Skeletal muscle satellite cell (primary cell): ENCODE measurements around the gene ZNF774.
A peak's percentile ranks its signal among the peaks of the same experiment; 100 is the strongest.
"Not testable (repeated sequence)": the region's sequence is repeated elsewhere in the genome, so short reads cannot be mapped to it uniquely, and the experiment has no call there.

Source experiments
- H3K27me3 ChIP-seq: 2 replicates; pipeline ENCODE4 v1.7.0; 2013; ENCODE audit warnings: low read length; ENCODE audit not compliant: control insufficient read depth, insufficient read depth
- H3K36me3 ChIP-seq: 2 replicates; pipeline ENCODE4 v1.7.0; 2013; ENCODE audit warnings: mild to moderate bottlenecking, control low read depth, low read length; ENCODE audit not compliant: insufficient read depth
- H3K4me1 ChIP-seq: 2 replicates; pipeline ENCODE4 v1.7.0; 2013; ENCODE audit warnings: low read length; ENCODE audit not compliant: control insufficient read depth, insufficient read depth
- H3K4me2 ChIP-seq: 2 replicates; pipeline ENCODE4 v1.7.0; 2013; ENCODE audit warnings: mild to moderate bottlenecking, low read length
- H3K4me3 ChIP-seq: 2 replicates; pipeline ENCODE4 v1.7.0; 2013; ENCODE audit warnings: low read length
- H3K9ac ChIP-seq: 2 replicates; pipeline ENCODE4 v1.7.0; 2013; ENCODE audit warnings: mild to moderate bottlenecking, low read depth, low read length, moderate library complexity
- H3K9me3 ChIP-seq: replicated peaks from 2 replicates; pipeline ENCODE4 v1.7.0; 2013; ENCODE audit warnings: mild to moderate bottlenecking, control low read depth, low read length

Gene ZNF774

GRCh38 chr15:90347431-90348065 is 4.5 kb upstream of the ZNF774 start:
- H3K4me1 ChIP-seq, result peaks cover 10% of the 10 kb centered on the region
- H3K36me3 ChIP-seq, H3K9ac ChIP-seq, H3K4me3 ChIP-seq, H3K4me2 ChIP-seq, H3K9me3 ChIP-seq, H3K27me3 ChIP-seq: not testable (repeated sequence)

- Histone ChIP-seq H3K9ac (no peak overlapping the region), H3K4me3 (no peak overlapping the region), H3K36me3 (no peaks in the 10 kb centered on the region), H3K9me3 (no peaks in the 10 kb centered on the region), H3K4me2 (no peak overlapping the region), H3K4me1 (peaks cover 6% of the 10 kb centered on the region), H3K27me3 (no peaks in the 10 kb centered on the region)
Measured at GRCh38 chr15:90348456-90348855, 3.6 kb upstream of the ZNF774 start.

GRCh38 chr15:90349072-90349471 is 3.0 kb upstream of the ZNF774 start:
- no peaks in the 10 kb centered on the region for H3K27me3 ChIP-seq
- no peaks in the 10 kb centered on the region for H3K36me3 ChIP-seq
- no peak overlapping the region for H3K4me3 ChIP-seq
- peaks cover 3% of the 10 kb centered on the region for H3K4me1 ChIP-seq
- H3K9me3 ChIP-seq, result no peaks in the 10 kb centered on the region
- no peak overlapping the region for H3K4me2 ChIP-seq
- H3K9ac ChIP-seq, result no peak overlapping the region

- no peaks in the 10 kb centered on the region for H3K9me3 ChIP-seq
- no peaks in the 10 kb centered on the region for H3K27me3 ChIP-seq
- no peaks in the 10 kb centered on the region for H3K36me3 ChIP-seq
- peaks cover 3% of the 10 kb centered on the region for H3K4me1 ChIP-seq
- H3K9ac ChIP-seq, result no peak overlapping the region
- H3K4me3 ChIP-seq, result no peak overlapping the region
- no peak overlapping the region for H3K4me2 ChIP-seq
Measured at GRCh38 chr15:90349821-90350220, 2.3 kb upstream of the ZNF774 start.

- Histone ChIP-seq H3K27me3 (no peaks in the 10 kb centered on the region), H3K4me1 (peaks cover 3% of the 10 kb centered on the region), H3K9ac (no peak overlapping the region), H3K36me3 (no peaks in the 10 kb centered on the region), H3K9me3 (no peaks in the 10 kb centered on the region), H3K4me2 (peak overlapping the region; percentile 78), H3K4me3 (peak overlapping the region; percentile 78)
Measured at GRCh38 chr15:90351479-90352106, 491 bp upstream of the ZNF774 start.

- Histone ChIP-seq H3K4me2 (no peak overlapping the region), H3K9ac (no peak overlapping the region), H3K4me1 (peaks cover 3% of the 10 kb centered on the region), H3K27me3 (no peaks in the 10 kb centered on the region), H3K9me3 (no peaks in the 10 kb centered on the region), H3K36me3 (no peaks in the 10 kb centered on the region), H3K4me3 (no peak overlapping the region)
Measured at GRCh38 chr15:90354986-90355385, 2.9 kb downstream of the ZNF774 start.

- Histone ChIP-seq H3K4me2 (no peak overlapping the region), H3K27me3 (no peaks in the 10 kb centered on the region), H3K9ac (no peak overlapping the region), H3K4me3 (no peak overlapping the region), H3K9me3 (no peaks in the 10 kb centered on the region), H3K4me1 (peaks cover 18% of the 10 kb centered on the region), H3K36me3 (no peaks in the 10 kb centered on the region)
Measured at GRCh38 chr15:90358124-90359033, 6.3 kb downstream of the ZNF774 start.

- Histone ChIP-seq H3K36me3 (no peaks in the 10 kb centered on the region), H3K27me3 (no peaks in the 10 kb centered on the region), H3K9me3 (no peaks in the 10 kb centered on the region), H3K4me2 (no peak overlapping the region), H3K4me1 (peaks cover 31% of the 10 kb centered on the region), H3K4me3 (no peak overlapping the region), H3K9ac (no peak overlapping the region)
Measured at GRCh38 chr15:90360746-90361145, 8.7 kb downstream of the ZNF774 start.

- Histone ChIP-seq H3K9me3 (no peaks in the 10 kb centered on the region), H3K4me3 (no peak overlapping the region), H3K9ac (peak overlapping the region; percentile 71)
Measured at GRCh38 chr15:90362936-90363212, 10.8 kb downstream of the ZNF774 start.

GRCh38 chr15:90364251-90364650 is 12.2 kb downstream of the ZNF774 start:
- H3K9ac ChIP-seq, result peak overlapping the region; percentile 20
- H3K27me3 ChIP-seq, result no peaks in the 10 kb centered on the region
- H3K4me3 ChIP-seq, result no peak overlapping the region
- H3K4me1 ChIP-seq, result peaks cover 38% of the 10 kb centered on the region
- H3K4me2 ChIP-seq, result peak overlapping the region; percentile 23
- no peaks in the 10 kb centered on the region for H3K9me3 ChIP-seq
- no peaks in the 10 kb centered on the region for H3K36me3 ChIP-seq

More at GRCh38 chr15:90362936-90363212, 10.8 kb downstream of the ZNF774 start:
- no peaks in the 10 kb centered on the region for H3K36me3 ChIP-seq
- H3K4me2 ChIP-seq, result peak overlapping the region; percentile 57
- peaks cover 38% of the 10 kb centered on the region for H3K4me1 ChIP-seq
- no peaks in the 10 kb centered on the region for H3K27me3 ChIP-seq

- no peaks in the 10 kb centered on the region for H3K9me3 ChIP-seq
- H3K27me3 ChIP-seq, result no peaks in the 10 kb centered on the region
- H3K36me3 ChIP-seq, result no peaks in the 10 kb centered on the region
- H3K4me3 ChIP-seq, result no peak overlapping the region
- no peak overlapping the region for H3K9ac ChIP-seq
- H3K4me1 ChIP-seq, result peaks cover 38% of the 10 kb centered on the region
- H3K4me2 ChIP-seq, result no peak overlapping the region
Measured at GRCh38 chr15:90365414-90366055, 13.5 kb downstream of the ZNF774 start.
